Activated gamma-delta T cell treated with anti-CD3 and anti-CD28 coated beads, Interleukin-2, amount 50 U/mL, for 16 hours (primary cell): ENCODE data around the gene IDI2.

Source experiments
- DNase-seq: peaks from one replicate; pipeline ENCODE4 v3.0.0-alpha.2; 2020; ENCODE audit warnings: low read depth

The IDI2 gene

GRCh38 chr10:1007583-1007982 is 18.1 kb downstream of the IDI2 start:
- DNase-seq: no peak

GRCh38 chr10:1006573-1006972 is 19.1 kb downstream of the IDI2 start:
- DNase-seq: no peak

GRCh38 chr10:1003884-1004670 is 21.6 kb downstream of the IDI2 start:
- DNase-seq: no peak

- no peak for DNase-seq
These were observed 23.1 kb downstream of the IDI2 start for GRCh38 chr10:1002425-1003006.

GRCh38 chr10:997266-998022 is 28.2 kb downstream of the IDI2 start:
- no peak for DNase-seq

- no peak for DNase-seq
These were observed 29.6 kb downstream of the IDI2 start for GRCh38 chr10:996031-996430.

- DNase-seq: no peak
These were observed 30.1 kb downstream of the IDI2 start for GRCh38 chr10:995559-995926.

- no peak for DNase-seq
These were observed 30.7 kb downstream of the IDI2 start for GRCh38 chr10:994836-995558.

- no peak for DNase-seq
These were observed 32.8 kb downstream of the IDI2 start for GRCh38 chr10:992871-993270.

- no peak for DNase-seq
These were observed 33.2 kb downstream of the IDI2 start for GRCh38 chr10:992467-992866.

- no peak for DNase-seq
These were observed 34.9 kb downstream of the IDI2 start for GRCh38 chr10:990808-991207.

- DNase-seq: no peak
These were observed 36.8 kb downstream of the IDI2 start for GRCh38 chr10:988667-989545.

GRCh38 chr10:987870-988666 is 37.6 kb downstream of the IDI2 start, which contains the start of gene GTPBP4:
TSS of gene GTPBP4 (plus strand) at chr10:988434. CDS start at chr10:988480, 46 bp downstream.
- peak; percentile 95 for DNase-seq

GRCh38 chr10:987620-987869 is 38.1 kb downstream of the IDI2 start:
- DNase-seq: no peak

GRCh38 chr10:986881-987619 is 38.6 kb downstream of the IDI2 start:
- DNase-seq: no peak

- DNase-seq: no peak
These were observed 39.4 kb downstream of the IDI2 start for GRCh38 chr10:986137-986825.

GRCh38 chr10:985361-985760 is 40.3 kb downstream of the IDI2 start:
- DNase-seq: no peak

GRCh38 chr10:983971-984655 is 41.5 kb downstream of the IDI2 start:
- no peak for DNase-seq

- DNase-seq: no peak
These were observed 42.3 kb downstream of the IDI2 start for GRCh38 chr10:983401-983800.
